T-cell (primary cell): ENCODE measurements around the gene PGM3. TPM values are rescaled to one million over a fixed set of nuclear protein-coding genes. Genes with fewer than 3 reads are reported as not detected.
A peak's percentile ranks its signal among the peaks of the same experiment; 100 is the strongest.

Experiments used
- ATAC-seq, 4 experiments: fragments of 200-7000 bp in 3 of 4; fragments of 150-1000 bp in 1 of 4; cut with Tn5 transposase; replicated peaks in 1 of 4; 1 replicate in 3 of 4; 2 replicates in 1 of 4; pipeline ENCODE4 v1.10.0; 2021; ENCODE audit warnings: moderate library complexity in 3 of 4, mild to moderate bottlenecking in 2 of 4, moderate number of reproducible peaks in 1 of 4
- CTCF ChIA-PET, 2 donors: fragments of 300-600 bp; sonication (Branson Sonifier 250); formaldehyde crosslinking; loops; one replicate each; lab custom pipeline; 2022; ENCODE audit warnings: antibody characterized with exemption in 2 of 2; lab: Charles Lee
- POLR2A ChIA-PET, 2 donors: fragments of 300-600 bp; sonication (Branson Sonifier 250); formaldehyde crosslinking; loops; one replicate each; lab custom pipeline; 2022; ENCODE audit warnings: antibody characterized with exemption in 2 of 2; lab: Charles Lee
- DNase-seq, 35 experiments: peaks; one replicate each; pipeline versions ENCODE4 v3.0.0 to v3.0.0-alpha.2; 2013 to 2023
- H3K27ac ChIP-seq: one replicate; pipeline ENCODE4 v1.5.1; 2013; ENCODE audit warnings: low read length
- H3K27me3 ChIP-seq, 2 experiments: replicated peaks in 1 of 2; 1 replicate in 1 of 2; 2 replicates in 1 of 2; pipeline versions ENCODE4 v1.6.1 to v1.7.0; 2013; ENCODE audit warnings: low read length in 1 of 2, mixed read lengths in 1 of 2; ENCODE audit not compliant: control insufficient read depth in 2 of 2, insufficient read depth in 2 of 2; ENCODE audit errors: extremely low read depth in 1 of 2
- H3K36me3 ChIP-seq, 2 donors: 1 replicate in 1 of 2; 2 replicates in 1 of 2; pipeline versions ENCODE4 v1.6.1 to v1.7.0; 2013; ENCODE audit warnings: low read length in 1 of 2; ENCODE audit not compliant: control insufficient read depth in 2 of 2, insufficient read depth in 1 of 2; ENCODE audit errors: extremely low read depth in 1 of 2
- H3K4me1 ChIP-seq, 2 experiments: 1 replicate in 1 of 2; 2 replicates in 1 of 2; pipeline versions ENCODE4 v1.6.1 to v1.7.0; 2013; ENCODE audit warnings: low read length in 2 of 2, mixed read lengths in 1 of 2; ENCODE audit not compliant: insufficient read depth in 2 of 2, control insufficient read depth in 1 of 2; ENCODE audit errors: extremely low read depth in 1 of 2
- H3K4me3 ChIP-seq, 2 donors: 1 replicate in 1 of 2; 2 replicates in 1 of 2; pipeline versions ENCODE4 v1.5.1 to v1.7.0; 2013; ENCODE audit warnings: mild to moderate bottlenecking in 2 of 2, low read length in 1 of 2, moderate library complexity in 1 of 2; ENCODE audit not compliant: control insufficient read depth in 1 of 2; ENCODE audit errors: extremely low read depth in 1 of 2
- H3K9me3 ChIP-seq: 2 replicates; pipeline ENCODE4 v1.7.0; 2013
- H3K27ac Mint-ChIP-seq, 2 donors: one replicate each; pipeline ENCODE4 v1.8.0; 2020 to 2021; ENCODE audit warnings: mild to moderate bottlenecking in 2 of 2, mixed read lengths in 2 of 2
- H3K27me3 Mint-ChIP-seq, 2 donors: one replicate each; pipeline ENCODE4 v1.8.0; 2021 to 2022; ENCODE audit warnings: mixed read lengths in 2 of 2
- H3K36me3 Mint-ChIP-seq: one replicate; pipeline ENCODE4 v1.8.0; 2021; ENCODE audit warnings: mixed read lengths
- H3K4me1 Mint-ChIP-seq, 3 donors: one replicate each; pipeline ENCODE4 v1.8.0; 2020 to 2022; ENCODE audit warnings: mixed read lengths in 3 of 3, mild to moderate bottlenecking in 1 of 3
- H3K4me3 Mint-ChIP-seq, 3 donors: one replicate each; pipeline ENCODE4 v1.8.0; 2020 to 2022; ENCODE audit warnings: mild to moderate bottlenecking in 3 of 3, mixed read lengths in 3 of 3, moderate library complexity in 3 of 3
- H3K9me3 Mint-ChIP-seq, 3 donors: one replicate each; pipeline ENCODE4 v1.8.0; 2020 to 2022; ENCODE audit warnings: mixed read lengths in 3 of 3
- WGBS: methylation state at CpG from one replicate; pipeline ENCODE4 v1.1.5; 2013; ENCODE audit warnings: missing lambda C conversion rate; ENCODE audit not compliant: insufficient coverage; 5-methylcytosine and 5-hydroxymethylcytosine counted together
- total RNA-seq, 35 experiments: library from RNA in 6 of 35; stranded (reverse) in 6 of 35; fragments of 120-200 nt in 1 of 35; gene quantifications; one replicate each; pipeline versions ENCODE4 v1.2.1 to v1.2.4 and lab custom pipeline; 2013 to 2026

PGM3 gene
- total RNA-seq, result 10 to 100 TPM; 18.8 to 26.0 (median 24.3) TPM
- 20.4 TPM for total RNA-seq (2013)
- total RNA-seq (lab: John Stamatoyannopoulos, UW), result 16.0 to 67.5 (median 48.1) reads per million in 29 experiments

GRCh38 chr6:83192871-83193746, at the start of gene PGM3, which contains the start of gene RWDD2A:
Gene PGM3, minus strand, starts transcription at chr6:83193265. Its CDS starts 2,253 bp downstream, at chr6:83191012.
Gene RWDD2A, plus strand, starts transcription at chr6:83193357. Its CDS starts 1,095 bp downstream, at chr6:83194452.
- H3K4me3 ChIP-seq, result peak within 1 kb of the TSS; percentile 85 to 87
- peaks cover 4 to 15% of the 10 kb centered on the region in 2 experiments for H3K4me1 ChIP-seq
- WGBS, result under 1% methylated on average over 81 of the region's 88 CpGs
- Mint-ChIP-seq H3K27me3 (no peaks in the 10 kb centered on the region), H3K4me1 (peaks cover 44 to 63% (median 56%) of the 10 kb centered on the region in 3 donors), H3K9me3 (no peaks in the 10 kb centered on the region), H3K27ac (peak within 1 kb of the TSS; percentile 89 to 95), H3K36me3 (peaks cover 16% of the 10 kb centered on the region), H3K4me3 (peak within 1 kb of the TSS; percentile 93 to 98 (median 97))
- no peaks in the 10 kb centered on the region for H3K27me3 ChIP-seq
- peak; percentile 97 to 98 (median 98) for ATAC-seq
- H3K36me3 ChIP-seq, result no peaks in the 10 kb centered on the region
- peak within 1 kb of the TSS; percentile 52 for H3K27ac ChIP-seq
- ChIA-PET CTCF (interaction anchor here in 1 of 2 donors (0.6 to 1.0 kb wide), 3 partner anchors 27 to 125 kb away, joined by 3 to 6 read pairs (median 6); partner anchors contain the start of gene DOP1A), POLR2A (no interaction called here)
- H3K9me3 ChIP-seq, result no peaks in the 10 kb centered on the region
- DNase-seq, result peak; percentile 77 to 94 (median 87)

GRCh38 chr6:83231146-83231545, 38.1 kb upstream of the PGM3 start:
- no CpG with 5 or more reads among the region's 1 CpG for WGBS
- POLR2A ChIA-PET, result interaction anchor here in 1 of 2 donors (0.6 kb wide), 1 partner anchor 30 kb away, joined by 4 read pairs; no protein-coding TSS in a partner anchor
- Histone ChIP-seq H3K4me1 (no peaks in the 10 kb centered on the region), H3K4me3 (no peak overlapping the region), H3K27me3 (peaks cover 0 to 2% of the 10 kb centered on the region in 2 experiments), H3K9me3 (no peaks in the 10 kb centered on the region), H3K36me3 (no peaks in the 10 kb centered on the region), H3K27ac (no peak overlapping the region)
- DNase-seq, result no peak
- Mint-ChIP-seq H3K27ac (no peak overlapping the region), H3K4me3 (no peak overlapping the region), H3K9me3 (no peaks in the 10 kb centered on the region), H3K36me3 (no peaks in the 10 kb centered on the region), H3K4me1 (no peaks in the 10 kb centered on the region), H3K27me3 (peaks cover 10 to 15% of the 10 kb centered on the region in 2 donors)
- ATAC-seq, result no peak
- CTCF ChIA-PET, result interaction anchor here in 1 of 2 donors (0.9 kb wide), 1 partner anchor 9 kb away, joined by 3 read pairs; no protein-coding TSS in a partner anchor

GRCh38 chr6:83226517-83226916, 33.5 kb upstream of the PGM3 start:
- Mint-ChIP-seq H3K4me1 (no peaks in the 10 kb centered on the region), H3K27me3 (peaks cover 2% of the 10 kb centered on the region in 2 donors), H3K27ac (no peak overlapping the region), H3K4me3 (no peak overlapping the region), H3K36me3 (no peaks in the 10 kb centered on the region), H3K9me3 (no peaks in the 10 kb centered on the region)
- H3K9me3 ChIP-seq, result no peaks in the 10 kb centered on the region
- ChIA-PET POLR2A (no interaction called here), CTCF (no interaction called here)
- no peaks in the 10 kb centered on the region for H3K36me3 ChIP-seq
- no CpG with 5 or more reads among the region's 1 CpG for WGBS
- no peak overlapping the region for H3K4me3 ChIP-seq
- no peaks in the 10 kb centered on the region for H3K4me1 ChIP-seq
- no peak for DNase-seq
- peaks cover 0 to 2% of the 10 kb centered on the region in 2 experiments for H3K27me3 ChIP-seq
- ATAC-seq, result no peak
- H3K27ac ChIP-seq, result no peak overlapping the region

- no peaks in the 10 kb centered on the region for H3K36me3 ChIP-seq
- H3K36me3 Mint-ChIP-seq, result no peaks in the 10 kb centered on the region
- no peaks in the 10 kb centered on the region for H3K9me3 ChIP-seq
- H3K27me3 ChIP-seq, result no peaks in the 10 kb centered on the region
- H3K4me3 ChIP-seq, result no peak overlapping the region
- H3K27ac Mint-ChIP-seq, result no peak overlapping the region
- no peaks in the 10 kb centered on the region for H3K4me1 ChIP-seq
- H3K4me3 Mint-ChIP-seq, result no peak overlapping the region
- H3K9me3 Mint-ChIP-seq, result no peaks in the 10 kb centered on the region
- ChIA-PET CTCF (interaction anchor here (0.5 to 2.6 kb wide), 22 partner anchors 9 to 970 kb away, joined by 3 to 40 read pairs (median 4); partner anchors contain the start of genes PRSS35 (in 2 of the 2), DOP1A (in 1 of the 2) and UBE3D (in 1 of the 2)), POLR2A (interaction anchor here (0.6 kb wide), 3 partner anchors 9 to 758 kb away, joined by 3 to 5 read pairs (median 4); no protein-coding TSS in a partner anchor)
- no peak overlapping the region for H3K27ac ChIP-seq
- DNase-seq (peak in 1 of 35 experiments; percentile 46), ATAC-seq (no peak)
- H3K4me1 Mint-ChIP-seq, result no peaks in the 10 kb centered on the region
- peaks cover 0 to 4% of the 10 kb centered on the region in 2 donors for H3K27me3 Mint-ChIP-seq
- WGBS, result no CpG with 5 or more reads among the region's 3 CpGs
These were observed 28.9 kb upstream of the PGM3 start for GRCh38 chr6:83221889-83222479.

GRCh38 chr6:83221276-83221675, 28.2 kb upstream of the PGM3 start:
- Histone ChIP-seq H3K9me3 (no peaks in the 10 kb centered on the region), H3K36me3 (no peaks in the 10 kb centered on the region), H3K4me3 (no peak overlapping the region), H3K27ac (no peak overlapping the region), H3K27me3 (no peaks in the 10 kb centered on the region), H3K4me1 (no peaks in the 10 kb centered on the region)
- Mint-ChIP-seq H3K4me1 (no peaks in the 10 kb centered on the region), H3K36me3 (no peaks in the 10 kb centered on the region), H3K27ac (no peak overlapping the region), H3K9me3 (no peaks in the 10 kb centered on the region), H3K27me3 (peaks cover 0 to 4% of the 10 kb centered on the region in 2 donors), H3K4me3 (no peak overlapping the region)
- DNase-seq (no peak), ATAC-seq (no peak)
- CTCF ChIA-PET, result interaction anchor here (0.5 to 2.6 kb wide), 15 partner anchors 11 to 475 kb away, joined by 3 to 40 read pairs (median 4); partner anchors contain the start of genes DOP1A (in 1 of the 2), PRSS35 (in 1 of the 2) and UBE3D (in 1 of the 2)
- 86% methylated on average over 1 of the region's 1 CpG for WGBS
- POLR2A ChIA-PET, result no interaction called here

- Histone ChIP-seq H3K27ac (no peak overlapping the region), H3K27me3 (no peaks in the 10 kb centered on the region), H3K36me3 (no peaks in the 10 kb centered on the region), H3K4me3 (no peak overlapping the region), H3K9me3 (no peaks in the 10 kb centered on the region), H3K4me1 (no peaks in the 10 kb centered on the region)
- Mint-ChIP-seq H3K27ac (no peak overlapping the region), H3K9me3 (no peaks in the 10 kb centered on the region), H3K27me3 (peaks cover 0 to 4% of the 10 kb centered on the region in 2 donors), H3K4me1 (no peaks in the 10 kb centered on the region), H3K4me3 (no peak overlapping the region), H3K36me3 (no peaks in the 10 kb centered on the region)
- DNase-seq, result no peak
- ATAC-seq, result no peak
- ChIA-PET POLR2A (no interaction called here), CTCF (interaction anchor here (0.5 to 1.3 kb wide), 9 partner anchors 9 to 756 kb away, joined by 3 to 9 read pairs (median 5); partner anchors contain the start of genes PGM3 (in 1 of the 2) and RWDD2A (in 1 of the 2))
These were observed 27.1 kb upstream of the PGM3 start for GRCh38 chr6:83220121-83220520.
